Natural killer cell (primary cell): Measurements from ENCODE around the gene TBCD. TPM values are rescaled to one million over a fixed set of nuclear protein-coding genes. Genes with fewer than 3 reads are reported as not detected.
A peak's percentile ranks its signal among the peaks of the same experiment; 100 is the strongest.

Experiments used
- ATAC-seq, 3 donors: fragments of 150-1000 bp in 2 of 3; fragments of 200-7000 bp in 1 of 3; cut with Tn5 transposase; 1 replicate in 1 of 3; 2 replicates in 2 of 3; pipeline ENCODE4 v1.10.0; 2021; ENCODE audit warnings: mild to moderate bottlenecking in 2 of 3, moderate library complexity in 2 of 3
- DNase-seq, 2 donors: peaks; one replicate each; pipeline versions ENCODE4 v3.0.0 to v3.0.0-alpha.2; 2013 to 2021; ENCODE audit warnings: mixed read lengths in 1 of 2
- H3K27ac ChIP-seq: one replicate; pipeline ENCODE4 v1.5.1; 2013; ENCODE audit warnings: mild to moderate bottlenecking, low read length
- H3K27me3 ChIP-seq: one replicate; pipeline ENCODE4 v1.6.1; 2013; ENCODE audit warnings: low read length; ENCODE audit not compliant: control insufficient read depth, insufficient read depth
- H3K36me3 ChIP-seq: one replicate; pipeline ENCODE4 v1.6.1; 2013; ENCODE audit warnings: low read length; ENCODE audit not compliant: control insufficient read depth, insufficient read depth
- H3K4me1 ChIP-seq: one replicate; pipeline ENCODE4 v1.6.1; 2013; ENCODE audit warnings: low read length; ENCODE audit not compliant: control insufficient read depth, insufficient read depth
- H3K4me3 ChIP-seq: one replicate; pipeline ENCODE4 v1.5.1; 2013; ENCODE audit warnings: low read length
- H3K9me3 ChIP-seq: one replicate; pipeline ENCODE4 v1.6.1; 2013; ENCODE audit warnings: low read length; ENCODE audit not compliant: control insufficient read depth, insufficient read depth
- H3K27ac Mint-ChIP-seq, 2 donors: one replicate each; pipeline ENCODE4 v1.8.0; 2022; ENCODE audit warnings: mild to moderate bottlenecking in 2 of 2, mixed read lengths in 2 of 2, moderate library complexity in 1 of 2
- H3K27me3 Mint-ChIP-seq, 2 donors: one replicate each; pipeline ENCODE4 v1.8.0; 2022; ENCODE audit warnings: low read depth in 2 of 2, mixed read lengths in 2 of 2
- H3K36me3 Mint-ChIP-seq: one replicate; pipeline ENCODE4 v1.8.0; 2022; ENCODE audit warnings: mixed read lengths
- H3K4me1 Mint-ChIP-seq, 2 donors: one replicate each; pipeline ENCODE4 v1.8.0; 2022; ENCODE audit warnings: mixed read lengths in 2 of 2
- H3K4me3 Mint-ChIP-seq: one replicate; pipeline ENCODE4 v1.8.0; 2022; ENCODE audit warnings: mild to moderate bottlenecking, moderate library complexity, mixed read lengths
- H3K9me3 Mint-ChIP-seq, 2 donors: one replicate each; pipeline ENCODE4 v1.8.0; 2022; ENCODE audit warnings: mixed read lengths in 2 of 2
- WGBS: methylation state at CpG from one replicate; pipeline ENCODE4 v1.1.7; 2013; ENCODE audit warnings: missing lambda C conversion rate; ENCODE audit not compliant: insufficient coverage; 5-methylcytosine and 5-hydroxymethylcytosine counted together
- intact Hi-C: fragments of 100-400 bp; cut with micrococcal nuclease; formaldehyde crosslinking; loops from one replicate; pipeline ENCODE4 v1.14.2; 2022
- total RNA-seq, 4 donors: library from RNA; stranded (reverse); fragments of 120-200 nt in 1 of 4; gene quantifications; one replicate each; pipeline versions ENCODE4 v1.2.3 to v1.2.4, GENCODE V29; 2013 to 2022
- TF ChIP-seq, protein P1 (sequence below): fragments of 200-600 bp; IDR thresholded peaks from one replicate; pipeline ENCODE4 v1.8.0; 2022; ENCODE audit warnings: antibody characterized with exemption

TBCD gene
- total RNA-seq, 3 donors from 2014 or later (not counting 1 experiment from before 2014, with no cell fraction given) = 92.0 to 149 (median 132) TPM

DNA sequence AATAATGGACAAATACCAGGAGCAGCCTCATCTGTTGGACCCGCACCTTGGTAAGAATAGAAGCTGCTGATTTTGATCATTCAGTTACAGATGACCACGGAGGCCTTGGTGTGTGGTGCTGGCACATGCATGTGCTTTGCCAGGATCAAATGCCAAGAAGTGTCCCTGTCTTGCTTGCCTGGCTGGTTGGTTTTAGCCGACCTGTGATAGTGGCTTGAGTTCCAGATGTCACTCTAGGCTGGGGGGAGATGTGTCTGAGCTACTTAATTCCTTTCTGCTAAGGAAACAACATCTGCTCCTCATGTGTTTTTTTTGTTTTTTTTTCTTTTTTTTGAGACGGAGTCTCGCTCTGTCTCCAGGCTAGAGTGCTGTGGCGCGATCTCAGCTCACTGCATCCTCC, 4.3 kb downstream of the TBCD start:
- Histone ChIP-seq H3K27me3 (no peaks in the 10 kb centered on the region), H3K4me3 (no peak overlapping the region), H3K4me1 (peaks cover 15% of the 10 kb centered on the region), H3K27ac (no peak overlapping the region), H3K9me3 (no peaks in the 10 kb centered on the region), H3K36me3 (peaks cover 4% of the 10 kb centered on the region)
- no peak for ATAC-seq
- WGBS = 97% methylated on average over 7 of the region's 7 CpGs
- TF ChIP-seq, protein P1, sequence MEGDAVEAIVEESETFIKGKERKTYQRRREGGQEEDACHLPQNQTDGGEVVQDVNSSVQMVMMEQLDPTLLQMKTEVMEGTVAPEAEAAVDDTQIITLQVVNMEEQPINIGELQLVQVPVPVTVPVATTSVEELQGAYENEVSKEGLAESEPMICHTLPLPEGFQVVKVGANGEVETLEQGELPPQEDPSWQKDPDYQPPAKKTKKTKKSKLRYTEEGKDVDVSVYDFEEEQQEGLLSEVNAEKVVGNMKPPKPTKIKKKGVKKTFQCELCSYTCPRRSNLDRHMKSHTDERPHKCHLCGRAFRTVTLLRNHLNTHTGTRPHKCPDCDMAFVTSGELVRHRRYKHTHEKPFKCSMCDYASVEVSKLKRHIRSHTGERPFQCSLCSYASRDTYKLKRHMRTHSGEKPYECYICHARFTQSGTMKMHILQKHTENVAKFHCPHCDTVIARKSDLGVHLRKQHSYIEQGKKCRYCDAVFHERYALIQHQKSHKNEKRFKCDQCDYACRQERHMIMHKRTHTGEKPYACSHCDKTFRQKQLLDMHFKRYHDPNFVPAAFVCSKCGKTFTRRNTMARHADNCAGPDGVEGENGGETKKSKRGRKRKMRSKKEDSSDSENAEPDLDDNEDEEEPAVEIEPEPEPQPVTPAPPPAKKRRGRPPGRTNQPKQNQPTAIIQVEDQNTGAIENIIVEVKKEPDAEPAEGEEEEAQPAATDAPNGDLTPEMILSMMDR = no peak
- intact Hi-C loops = no loop called here
- H3K27me3 Mint-ChIP-seq = no peaks in the 10 kb centered on the region
- no peak for DNase-seq
- no peaks in the 10 kb centered on the region for H3K9me3 Mint-ChIP-seq
- peaks cover 0 to 23% of the 10 kb centered on the region in 2 donors for H3K4me1 Mint-ChIP-seq
- no peak overlapping the region for H3K4me3 Mint-ChIP-seq
- H3K27ac Mint-ChIP-seq = peak overlapping the region in 1 of 2 donors; percentile 17
- no peaks in the 10 kb centered on the region for H3K36me3 Mint-ChIP-seq

DNA sequence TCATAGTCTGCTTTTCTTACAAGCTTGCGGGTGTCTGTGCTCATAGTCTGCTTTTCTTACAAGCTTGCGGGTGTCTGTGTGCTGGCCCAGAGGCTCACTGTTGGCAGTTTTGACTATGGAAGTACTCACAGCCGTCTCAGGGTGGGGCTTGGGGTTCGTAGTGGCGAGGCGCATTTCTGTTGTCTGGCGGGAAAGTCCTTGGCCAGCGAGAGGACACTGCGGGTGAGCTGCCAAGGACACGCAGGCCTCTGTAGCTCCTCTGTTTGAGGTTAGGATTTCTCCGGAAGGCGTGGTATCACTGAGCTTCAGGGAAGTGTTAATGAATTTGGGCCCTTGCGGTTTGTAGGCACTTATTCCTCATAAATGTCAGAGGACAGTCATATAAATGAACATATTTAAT, 13.5 kb downstream of the TBCD start:
- no peaks in the 10 kb centered on the region for H3K9me3 Mint-ChIP-seq
- H3K27me3 ChIP-seq = no peaks in the 10 kb centered on the region
- TF ChIP-seq, protein P1 = no peak
- H3K36me3 ChIP-seq = peaks cover 25% of the 10 kb centered on the region
- no peaks in the 10 kb centered on the region for H3K4me1 ChIP-seq
- DNase-seq (no peak), ATAC-seq (no peak)
- H3K36me3 Mint-ChIP-seq = no peaks in the 10 kb centered on the region
- 98% methylated on average over 13 of the region's 13 CpGs for WGBS
- no peaks in the 10 kb centered on the region for H3K4me1 Mint-ChIP-seq
- no peak overlapping the region for H3K27ac Mint-ChIP-seq
- no peak overlapping the region for H3K27ac ChIP-seq
- H3K4me3 Mint-ChIP-seq = no peak overlapping the region
- H3K4me3 ChIP-seq = no peak overlapping the region
- H3K9me3 ChIP-seq = no peaks in the 10 kb centered on the region
- H3K27me3 Mint-ChIP-seq = no peaks in the 10 kb centered on the region
- intact Hi-C loops = no loop called here

DNA sequence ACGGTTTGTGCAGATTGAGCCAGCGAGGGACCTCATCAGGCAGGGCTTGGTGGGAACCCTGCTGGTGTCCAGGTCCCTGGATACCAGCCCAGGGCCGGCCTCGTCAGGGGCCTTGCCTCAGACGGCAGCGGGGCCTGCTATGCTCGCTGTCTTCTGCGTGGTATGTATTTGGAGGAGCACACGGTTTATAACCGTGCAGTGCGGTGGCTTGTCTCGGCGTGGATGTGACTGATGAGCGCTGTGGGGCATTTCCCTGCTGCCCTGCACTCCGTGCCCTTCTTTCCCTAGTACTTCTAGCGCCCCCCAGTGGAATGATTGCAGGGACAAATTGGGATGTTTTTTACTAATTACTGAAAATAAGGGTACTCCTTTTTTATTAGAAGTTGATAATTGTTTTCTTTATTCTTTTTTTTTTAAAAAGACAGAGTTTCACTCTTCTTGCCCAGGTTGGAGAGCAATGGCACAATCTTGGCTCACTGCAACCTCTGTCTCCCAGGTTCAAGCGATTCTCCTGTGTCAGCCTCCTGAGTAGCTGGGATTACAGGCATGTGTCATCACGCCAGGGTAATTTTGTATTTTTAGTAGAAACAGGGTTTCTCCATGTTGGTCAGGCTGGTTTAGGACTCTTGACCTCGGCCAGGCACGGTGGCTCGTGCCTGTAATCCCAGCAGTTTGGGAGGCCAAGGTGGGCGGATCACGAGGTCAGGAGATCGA, 15.3 kb downstream of the TBCD start:
- TF ChIP-seq, protein P1 = no peak
- Histone ChIP-seq H3K36me3 (peaks cover 25% of the 10 kb centered on the region), H3K27me3 (no peaks in the 10 kb centered on the region), H3K4me3 (no peak overlapping the region), H3K27ac (no peak overlapping the region), H3K4me1 (no peaks in the 10 kb centered on the region), H3K9me3 (no peaks in the 10 kb centered on the region)
- 89% methylated on average over 23 of the region's 24 CpGs for WGBS
- Mint-ChIP-seq H3K27me3 (no peaks in the 10 kb centered on the region), H3K4me3 (no peak overlapping the region), H3K36me3 (no peaks in the 10 kb centered on the region), H3K27ac (no peak overlapping the region), H3K9me3 (no peaks in the 10 kb centered on the region), H3K4me1 (peaks cover 3 to 4% of the 10 kb centered on the region in 2 donors)
- ATAC-seq = no peak
- intact Hi-C loops = no loop called here
- DNase-seq = peak in 1 of 2 donors; percentile 59

DNA sequence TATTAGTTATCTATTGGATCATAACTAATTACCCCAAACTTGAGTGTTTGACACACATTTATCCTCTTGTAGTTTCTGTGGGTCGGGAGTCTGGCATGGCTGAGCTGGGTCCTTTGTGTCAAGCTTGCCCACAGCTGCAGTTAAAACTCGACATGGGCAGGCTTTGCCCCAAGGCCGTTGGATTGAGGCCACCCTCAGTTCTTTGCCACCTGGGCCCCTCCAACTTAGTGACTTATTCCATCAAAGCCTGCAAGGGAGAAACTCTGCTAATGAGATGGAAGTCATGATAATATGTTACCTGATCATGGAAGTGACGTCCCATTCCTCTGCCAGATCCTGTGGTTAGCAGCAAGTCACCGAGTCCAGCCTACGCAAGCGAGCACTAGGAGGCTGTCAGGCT, 17.2 kb downstream of the TBCD start:
- Histone ChIP-seq H3K27me3 (no peaks in the 10 kb centered on the region), H3K27ac (no peak overlapping the region), H3K36me3 (peaks cover 25% of the 10 kb centered on the region), H3K9me3 (no peaks in the 10 kb centered on the region), H3K4me3 (no peak overlapping the region), H3K4me1 (no peaks in the 10 kb centered on the region)
- Mint-ChIP-seq H3K36me3 (no peaks in the 10 kb centered on the region), H3K9me3 (no peaks in the 10 kb centered on the region), H3K27ac (no peak overlapping the region), H3K27me3 (no peaks in the 10 kb centered on the region), H3K4me3 (no peak overlapping the region), H3K4me1 (peaks cover 5 to 13% of the 10 kb centered on the region in 2 donors)
- intact Hi-C loops = no loop called here
- TF ChIP-seq, protein P1 = no peak
- ATAC-seq (no peak), DNase-seq (no peak)
- WGBS = over 99% methylated on average over 7 of the region's 7 CpGs
